ENCODE results near the gene TTLL10. TPM values are rescaled to one million over a fixed set of nuclear protein-coding genes. Genes with fewer than 3 reads are reported as not detected.

The TTLL10 gene
- total and polyA plus RNA-seq, 4 donors, result not detected

GRCh38 chr1:1143636-1144035 lies 30.0 kb upstream of the TTLL10 start (continued):
- TF ChIP-seq REST (IDR thresholded peaks at IDR 0.05), result no peak
- no peak for TF ChIP-seq ATF3 (IDR thresholded peaks at IDR 0.05)
- TF ChIP-seq SP1 (IDR thresholded peaks at IDR 0.05), result no peak
- no peak for TF ChIP-seq FOXA1 (IDR thresholded peaks at IDR 0.05)
- no peak for TF ChIP-seq RAD21 (IDR thresholded peaks at IDR 0.05)
- TF ChIP-seq HNF4A (conservative IDR thresholded peaks at IDR 0.05), result no peak
- no peak for TF ChIP-seq MAX (IDR thresholded peaks at IDR 0.05)
- TF ChIP-seq TAF1 (conservative IDR thresholded peaks at IDR 0.05), result no peak

- no peak for TF ChIP-seq YY1 (IDR thresholded peaks at IDR 0.05)
- no peak for TF ChIP-seq FOXA1 (IDR thresholded peaks at IDR 0.05)
- TF ChIP-seq EGR1 (IDR thresholded peaks at IDR 0.05; ENCODE audit: low read depth in 2 of 2), result no peak
- no peak for TF ChIP-seq GABPA (IDR thresholded peaks at IDR 0.05 in 1 of 2, conservative IDR thresholded peaks at IDR 0.05 in 1 of 2)
- no peak for TF ChIP-seq RAD21 (IDR thresholded peaks at IDR 0.05)
- no peak for TF ChIP-seq TAF1 (conservative IDR thresholded peaks at IDR 0.05)
- TF ChIP-seq NR2F2 (IDR thresholded peaks at IDR 0.05), result no peak
- TF ChIP-seq JUND (IDR thresholded peaks at IDR 0.05), result no peak
- TF ChIP-seq RXRA (IDR thresholded peaks at IDR 0.05), result no peak
- TF ChIP-seq ZBTB33 (IDR thresholded peaks at IDR 0.05), result no peak
- no peak for TF ChIP-seq REST (IDR thresholded peaks at IDR 0.05)
- no peak for TF ChIP-seq MAX (IDR thresholded peaks at IDR 0.05)
- no peak for TF ChIP-seq HNF4A (conservative IDR thresholded peaks at IDR 0.05)
- no peak for TF ChIP-seq SP1 (IDR thresholded peaks at IDR 0.05)
- no peak for TF ChIP-seq CTCF (IDR thresholded peaks at IDR 0.05; ENCODE audit: low read depth, low read length, missing input control)
- no peak for TF ChIP-seq HNF4G (IDR thresholded peaks at IDR 0.05)
- no peak for TF ChIP-seq ATF3 (IDR thresholded peaks at IDR 0.05)
- TF ChIP-seq FOXA2 (IDR thresholded peaks at IDR 0.05), result no peak
- no peak overlapping the region for H3K4me3 ChIP-seq (ENCODE audit: low read depth in 1 of 3, low read length in 3 of 3)
- no peak for DNase-seq (ENCODE audit: low spot score)
- H3K9ac ChIP-seq (ENCODE audit: low read depth in 1 of 2, low read length in 2 of 2), result no peak overlapping the region
- H3K9me3 ChIP-seq (ENCODE audit: control insufficient read depth in 4 of 4, low read length in 3 of 4), result no peaks in the 10 kb centered on the region
- no peaks in the 10 kb centered on the region for H3K4me1 ChIP-seq (ENCODE audit: control insufficient read depth in 4 of 4, insufficient read depth in 4 of 4, low read length in 3 of 4)
- H3K36me3 ChIP-seq (ENCODE audit: control insufficient read depth in 4 of 4, insufficient read depth in 3 of 4, low read depth in 1 of 4, low read length in 3 of 4), result no peaks in the 10 kb centered on the region
- H3K27me3 ChIP-seq (ENCODE audit: control insufficient read depth in 4 of 4, insufficient read depth in 4 of 4, low read length in 3 of 4), result no peaks in the 10 kb centered on the region
- 71% methylated on average over 42 of the region's 42 CpGs for WGBS
- H3K27ac ChIP-seq (ENCODE audit: low read depth in 1 of 2, low read length in 2 of 2), result no peak overlapping the region
These were observed 29.4 kb upstream of the TTLL10 start for GRCh38 chr1:1144122-1144842.

Measured in liver (tissue), 9 donors.